ENCODE data around the gene SUPT3H.
A peak's percentile ranks its signal among the peaks of the same experiment; 100 is the strongest.
"Not testable (repeated sequence)": the region's sequence is repeated elsewhere in the genome, so short reads cannot be mapped to it uniquely, and the experiment has no call there.

Gene SUPT3H

GRCh38 chr6:45104429-45104828, 273.3 kb downstream of the SUPT3H start:
- DNase-seq: no peak

GRCh38 chr6:45098256-45098655, 279.5 kb downstream of the SUPT3H start:
- no peak for DNase-seq

GRCh38 chr6:45094831-45095230, 282.9 kb downstream of the SUPT3H start:
- DNase-seq: no peak

GRCh38 chr6:45092135-45092534, 285.6 kb downstream of the SUPT3H start:
- DNase-seq: no peak

- DNase-seq: no peak
These were observed 291.2 kb downstream of the SUPT3H start for GRCh38 chr6:45086360-45087084.

- DNase-seq: no peak
These were observed 293.5 kb downstream of the SUPT3H start for GRCh38 chr6:45084257-45084656.

- DNase-seq: no peak
These were observed 295.6 kb downstream of the SUPT3H start for GRCh38 chr6:45082091-45082490.

GRCh38 chr6:45081634-45082033, 296.1 kb downstream of the SUPT3H start:
- DNase-seq: no peak

GRCh38 chr6:45078432-45078831, 299.3 kb downstream of the SUPT3H start:
- DNase-seq: no peak

- DNase-seq: no peak
These were observed 301.4 kb downstream of the SUPT3H start for GRCh38 chr6:45076217-45076930.

- no peak for DNase-seq
These were observed 302.5 kb downstream of the SUPT3H start for GRCh38 chr6:45075246-45075645.

- DNase-seq: no peak
These were observed 303.3 kb downstream of the SUPT3H start for GRCh38 chr6:45074439-45074838.

GRCh38 chr6:45073771-45074170, 304.0 kb downstream of the SUPT3H start:
- no peak for DNase-seq

GRCh38 chr6:45072673-45073072, 305.1 kb downstream of the SUPT3H start:
- no peak for DNase-seq

- DNase-seq: no peak
These were observed 305.7 kb downstream of the SUPT3H start for GRCh38 chr6:45072016-45072415.

- DNase-seq: no peak
These were observed 308.6 kb downstream of the SUPT3H start for GRCh38 chr6:45069091-45069490.

GRCh38 chr6:45067446-45067845, 310.3 kb downstream of the SUPT3H start:
- DNase-seq: not testable (repeated sequence)

- not testable (repeated sequence) for DNase-seq
These were observed 315.1 kb downstream of the SUPT3H start for GRCh38 chr6:45062659-45063058.

- no peak for DNase-seq
These were observed 320.0 kb downstream of the SUPT3H start for GRCh38 chr6:45057711-45058110.

- peak in 1 of 2 donors; percentile 13 for DNase-seq
These were observed 323.1 kb downstream of the SUPT3H start for GRCh38 chr6:45054610-45055009.

GRCh38 chr6:45052325-45052724, 325.4 kb downstream of the SUPT3H start:
- DNase-seq: no peak

- peak; percentile 14 to 92 for DNase-seq
These were observed 328.4 kb downstream of the SUPT3H start for GRCh38 chr6:45049188-45049843.

GRCh38 chr6:45047573-45047972, 330.2 kb downstream of the SUPT3H start:
- no peak for DNase-seq

GRCh38 chr6:45045253-45045601, 332.5 kb downstream of the SUPT3H start:
- DNase-seq: no peak

Data from bone marrow (tissue), 2 donors.